HG03442 (cell line): ENCODE data around the gene ELAPOR2.
"Not testable (repeated sequence)": the region's sequence is repeated elsewhere in the genome, so short reads cannot be mapped to it uniquely, and the experiment has no call there.

ENCODE experiments used
- ATAC-seq: cut with Tn5 transposase; IDR thresholded peaks from one replicate; pipeline ENCODE4 v1.9.1; 2021; ENCODE audit warnings: mild to moderate bottlenecking, moderate library complexity; ENCODE audit not compliant: unreplicated experiment

ELAPOR2 gene

GRCh38 chr7:87059525-87060287 is at the start of gene ELAPOR2:
Gene ELAPOR2, minus strand, starts transcription at chr7:87059654. Its CDS starts 141 bp downstream, at chr7:87059513.
- peak; percentile 93 for ATAC-seq

GRCh38 chr7:87107949-87108776 is 48.7 kb upstream of the ELAPOR2 start:
- ATAC-seq = no peak

- ATAC-seq = no peak
These were observed 47.6 kb upstream of the ELAPOR2 start for GRCh38 chr7:87106974-87107612.

- ATAC-seq = no peak
These were observed 45.9 kb upstream of the ELAPOR2 start for GRCh38 chr7:87105401-87105800.

GRCh38 chr7:87100326-87100725 is 40.9 kb upstream of the ELAPOR2 start:
- ATAC-seq = no peak

- ATAC-seq = not testable (repeated sequence)
These were observed 37.9 kb upstream of the ELAPOR2 start for GRCh38 chr7:87097375-87097774.

- ATAC-seq = no peak
These were observed 34.9 kb upstream of the ELAPOR2 start for GRCh38 chr7:87094322-87094721.

GRCh38 chr7:87092568-87093091 is 33.2 kb upstream of the ELAPOR2 start:
- ATAC-seq = no peak

GRCh38 chr7:87091487-87092066 is 32.1 kb upstream of the ELAPOR2 start:
- no peak for ATAC-seq

GRCh38 chr7:87083865-87084519 is 24.5 kb upstream of the ELAPOR2 start:
- ATAC-seq = peak; percentile 66

- no peak for ATAC-seq
These were observed 23.2 kb upstream of the ELAPOR2 start for GRCh38 chr7:87082675-87083074.

- peak; percentile 90 for ATAC-seq
These were observed 16.4 kb upstream of the ELAPOR2 start for GRCh38 chr7:87075671-87076404.

- no peak for ATAC-seq
These were observed 8.3 kb upstream of the ELAPOR2 start for GRCh38 chr7:87067788-87068187.

- ATAC-seq = no peak
These were observed 759 bp upstream of the ELAPOR2 start for GRCh38 chr7:87060288-87060537.

- ATAC-seq = peak; percentile 33
These were observed 520 bp downstream of the ELAPOR2 start for GRCh38 chr7:87058744-87059524.

GRCh38 chr7:87057210-87057609 is 2.2 kb downstream of the ELAPOR2 start:
- ATAC-seq = no peak

- no peak for ATAC-seq
These were observed 3.1 kb downstream of the ELAPOR2 start for GRCh38 chr7:87056346-87056745.

GRCh38 chr7:87048839-87049238 is 10.6 kb downstream of the ELAPOR2 start:
- no peak for ATAC-seq

- ATAC-seq = no peak
These were observed 13.0 kb downstream of the ELAPOR2 start for GRCh38 chr7:87046456-87046855.
